NK-92 (cell line): ENCODE measurements around the gene MGAT5.

Experiments
- DNase-seq: peaks from one replicate; lab custom pipeline; 2025; ENCODE audit not compliant: unreplicated experiment; lab: John Stamatoyannopoulos, UW

Gene MGAT5

DNA sequence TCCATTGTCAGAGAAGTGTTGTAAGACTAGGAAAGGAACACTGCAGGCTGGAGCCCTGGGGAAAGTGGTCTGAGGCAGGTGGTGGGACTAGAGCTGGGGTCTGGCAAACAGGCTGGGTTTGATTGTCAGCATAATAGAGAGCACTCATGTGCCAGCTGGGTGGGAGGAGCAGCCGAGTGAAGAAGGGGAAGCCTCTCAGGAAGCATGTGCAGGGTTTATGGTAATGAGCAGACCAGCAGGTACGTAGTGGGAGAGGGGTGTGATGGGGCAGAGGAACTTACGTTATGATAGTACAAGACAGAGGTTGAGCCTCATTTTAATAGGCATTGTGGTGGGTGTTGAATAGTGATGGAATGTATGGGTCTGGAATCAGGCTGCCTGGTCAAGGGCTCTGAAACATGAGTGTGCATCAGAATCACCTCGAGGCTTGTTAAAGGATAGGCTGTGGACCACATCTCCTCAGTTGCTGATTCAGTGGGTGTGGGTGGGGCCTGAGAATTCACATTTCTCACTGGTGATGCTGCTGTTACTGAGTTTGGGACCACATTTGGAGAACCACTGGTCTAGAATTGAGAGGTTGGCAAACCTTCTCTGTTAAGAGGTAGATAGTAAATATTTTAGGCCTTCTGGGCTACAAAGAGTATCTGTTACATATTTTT, 1.7 kb upstream of the MGAT5 start:
- no peak for DNase-seq

DNA sequence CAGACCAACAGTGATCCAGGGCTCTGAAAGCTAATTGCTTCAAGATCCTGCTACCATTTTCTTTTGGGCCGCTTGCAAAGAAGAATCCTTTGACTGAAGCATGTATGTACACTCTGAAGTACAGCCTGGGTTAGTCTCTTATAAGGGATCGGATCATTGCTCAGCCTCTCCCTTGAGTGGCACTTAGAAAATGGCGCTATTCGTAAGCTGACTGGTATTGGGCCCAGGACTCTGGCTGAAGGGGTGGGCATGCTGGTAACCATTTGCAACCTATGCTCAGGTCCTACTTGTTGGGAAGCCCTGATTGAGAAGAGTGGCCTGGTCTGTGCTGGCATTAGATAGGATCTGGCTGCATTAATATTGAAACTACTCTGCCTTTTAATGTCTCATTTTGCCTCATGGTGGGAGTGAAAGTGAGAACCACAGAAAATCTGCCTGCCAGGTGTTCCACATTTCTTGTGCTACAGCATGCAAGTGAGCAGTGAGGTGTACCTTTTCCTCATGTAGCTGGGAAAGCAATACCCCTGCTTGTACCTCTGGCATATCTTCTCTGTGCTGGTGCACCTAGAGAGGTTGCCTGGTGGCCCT, 661 bp upstream of the MGAT5 start:
- DNase-seq: no peak

DNA sequence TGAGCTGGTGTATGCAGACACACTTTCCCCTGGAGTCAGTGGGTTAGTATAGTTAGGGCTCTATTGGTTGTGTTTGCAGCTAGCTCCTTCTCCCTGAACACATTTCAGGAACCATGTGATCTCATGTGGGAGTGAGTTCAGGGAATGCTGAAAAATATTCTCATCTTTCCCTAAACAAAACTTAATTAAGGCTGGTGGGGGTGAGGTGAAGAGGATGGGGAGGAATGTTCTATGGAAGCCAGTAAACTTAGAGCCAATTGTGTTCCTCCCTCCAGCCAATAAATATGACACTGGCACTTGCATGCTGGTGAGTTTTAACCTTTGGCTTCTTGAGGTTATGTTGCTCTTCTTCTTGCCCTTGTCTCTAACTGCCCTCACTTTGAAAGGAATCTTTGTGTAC, 952 bp downstream of the MGAT5 start:
- DNase-seq: no peak

DNA sequence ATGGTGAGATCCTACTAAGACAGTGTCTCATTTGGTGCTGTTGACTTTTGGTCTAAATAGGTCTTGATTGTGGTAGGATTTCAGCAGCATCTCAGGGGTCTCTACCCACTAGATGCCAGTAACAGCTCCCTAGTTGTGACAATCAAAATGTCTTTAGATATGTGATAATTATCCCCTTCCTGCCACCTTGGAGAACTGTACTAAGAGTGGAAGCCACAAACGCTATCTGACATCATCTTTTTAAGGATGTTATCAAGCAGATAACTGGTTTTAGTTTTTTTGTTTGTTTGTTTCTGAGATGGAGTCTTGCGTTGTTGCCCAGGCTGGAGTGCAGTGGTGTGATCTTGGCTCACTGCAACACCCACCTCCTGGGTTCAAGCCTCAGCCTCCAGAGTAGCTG, 3.1 kb downstream of the MGAT5 start:
- DNase-seq: no peak

DNA sequence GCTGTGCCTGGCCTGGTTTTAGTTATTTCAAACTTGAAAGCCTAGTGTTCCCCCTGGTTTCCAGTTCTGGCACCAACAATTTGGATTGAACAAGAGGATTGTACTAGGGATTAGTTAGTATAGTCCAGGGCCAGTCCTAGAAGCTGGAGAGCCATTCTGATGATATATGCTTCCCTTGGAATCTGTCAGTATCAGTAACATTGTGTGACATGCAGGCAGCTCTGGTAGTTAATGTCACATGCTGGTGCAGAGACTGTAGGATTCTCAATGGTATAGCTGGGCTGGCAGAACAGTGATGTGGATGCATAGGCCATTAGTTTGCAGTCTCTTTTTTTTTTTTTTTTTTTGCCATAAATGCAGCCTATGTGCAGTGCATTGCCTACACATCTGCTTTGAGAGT, 3.6 kb downstream of the MGAT5 start:
- DNase-seq: no peak

- no peak for DNase-seq
Observed at GRCh38 chr2:134257965-134258683, 4.3 kb downstream of the MGAT5 start.

DNA sequence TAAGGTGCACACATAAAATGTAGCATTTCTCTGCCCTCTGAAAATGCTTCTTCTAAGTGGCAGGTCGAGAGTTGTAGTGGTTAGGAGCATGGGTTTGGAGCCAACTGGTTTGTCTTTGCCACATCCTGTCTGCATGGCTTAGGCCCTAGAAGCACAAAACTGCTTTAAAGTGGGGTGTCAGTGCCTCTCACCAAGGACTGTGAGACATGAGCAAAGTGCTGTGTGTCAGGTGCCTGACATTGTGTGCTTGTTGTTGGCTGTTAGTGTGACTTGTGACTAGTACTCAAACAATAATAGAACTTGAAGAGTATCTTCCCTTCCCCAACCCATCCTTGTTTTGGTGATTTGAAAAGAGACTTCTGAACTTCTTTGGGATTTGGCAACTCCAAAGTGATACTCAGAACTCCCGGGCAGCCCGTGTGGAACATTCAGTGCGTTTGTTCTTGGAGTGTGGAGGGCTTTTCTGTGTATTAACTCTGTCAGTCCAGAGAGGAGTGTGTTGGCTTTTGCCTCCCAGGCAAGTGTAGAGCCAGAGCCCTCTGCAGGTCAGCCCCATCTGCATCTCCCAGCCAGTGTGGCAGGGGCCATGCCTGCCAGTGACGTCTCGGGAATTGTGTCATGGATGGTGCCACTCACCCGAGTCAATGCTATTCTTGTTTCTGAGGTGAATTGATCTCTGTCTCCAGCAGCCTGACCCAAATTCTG, 5.0 kb downstream of the MGAT5 start:
- no peak for DNase-seq

DNA sequence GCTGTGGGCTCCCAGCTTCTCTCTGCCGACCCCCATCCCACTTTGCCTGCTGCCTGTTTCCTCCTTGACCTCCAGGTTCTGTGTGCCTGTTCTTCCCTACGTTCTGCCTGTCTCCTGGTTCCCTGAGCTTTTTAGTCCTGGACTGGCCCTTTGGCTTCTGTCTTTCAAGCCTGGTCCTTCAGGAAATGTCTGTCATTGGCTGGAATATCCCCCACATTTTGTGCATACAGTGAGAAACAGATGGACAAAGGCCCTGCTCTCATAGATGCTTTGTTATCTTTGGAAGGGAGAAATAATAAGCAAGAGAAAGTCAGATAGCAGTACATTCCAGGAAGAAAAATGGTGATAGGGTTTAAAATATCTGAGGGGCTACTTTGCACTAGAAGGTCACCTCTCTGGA, 5.7 kb downstream of the MGAT5 start:
- no peak for DNase-seq

DNA sequence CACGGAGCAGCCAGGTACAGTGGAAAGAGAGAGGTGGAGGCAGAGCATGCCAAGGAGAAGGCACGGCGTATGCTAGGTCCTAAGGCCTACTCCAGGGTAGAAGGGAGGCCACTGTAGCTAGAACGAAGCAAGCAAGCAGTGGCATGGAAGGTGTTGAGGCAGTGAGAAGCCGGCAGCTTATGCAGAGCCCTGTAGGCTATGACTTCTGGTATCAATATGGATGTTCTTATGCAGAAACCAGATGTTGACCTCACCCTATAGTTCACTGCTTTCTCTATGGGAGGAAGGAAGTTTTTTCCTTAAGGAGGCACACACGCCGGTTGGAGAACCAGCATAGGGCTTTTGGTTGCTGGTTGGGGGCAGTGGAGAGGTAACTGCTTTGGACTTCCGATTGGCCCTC, 6.1 kb downstream of the MGAT5 start:
- DNase-seq: no peak

- no peak for DNase-seq
Observed at GRCh38 chr2:134260713-134261112, 6.8 kb downstream of the MGAT5 start.

DNA sequence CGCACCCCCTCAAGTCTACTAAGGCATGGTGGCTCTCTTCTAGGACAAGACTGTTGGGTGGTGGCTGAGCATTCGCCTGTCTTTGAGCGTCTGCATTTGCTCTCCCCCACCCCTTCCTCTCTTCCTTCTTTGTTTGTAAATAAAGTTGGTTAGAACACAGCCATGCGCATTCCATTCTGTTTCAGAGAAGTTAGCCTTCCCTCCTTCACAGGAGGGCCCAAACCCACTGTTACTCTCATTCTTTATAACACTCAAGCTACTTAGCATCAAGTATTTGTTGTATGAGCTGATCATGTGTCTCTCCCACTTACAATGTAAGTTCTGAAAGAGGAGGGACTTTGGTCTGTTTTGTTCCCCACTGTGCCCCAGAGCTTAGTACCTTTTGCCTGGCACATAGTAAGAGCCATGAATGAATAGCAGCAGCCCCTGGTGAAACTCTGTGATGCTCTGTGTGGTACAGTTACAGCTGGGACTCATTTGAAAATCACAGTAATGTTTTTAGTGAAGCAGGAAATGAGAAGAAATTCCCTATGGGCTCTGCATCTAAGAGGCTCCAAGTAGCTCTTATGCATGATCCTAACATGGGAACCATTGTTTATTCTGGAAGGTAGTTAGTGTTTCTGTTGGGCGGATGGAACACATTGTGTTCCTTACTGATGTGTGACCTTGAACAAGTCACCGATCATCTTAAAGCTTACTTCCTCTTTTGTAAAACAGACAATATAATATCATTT, 7.7 kb downstream of the MGAT5 start:
- no peak for DNase-seq

DNA sequence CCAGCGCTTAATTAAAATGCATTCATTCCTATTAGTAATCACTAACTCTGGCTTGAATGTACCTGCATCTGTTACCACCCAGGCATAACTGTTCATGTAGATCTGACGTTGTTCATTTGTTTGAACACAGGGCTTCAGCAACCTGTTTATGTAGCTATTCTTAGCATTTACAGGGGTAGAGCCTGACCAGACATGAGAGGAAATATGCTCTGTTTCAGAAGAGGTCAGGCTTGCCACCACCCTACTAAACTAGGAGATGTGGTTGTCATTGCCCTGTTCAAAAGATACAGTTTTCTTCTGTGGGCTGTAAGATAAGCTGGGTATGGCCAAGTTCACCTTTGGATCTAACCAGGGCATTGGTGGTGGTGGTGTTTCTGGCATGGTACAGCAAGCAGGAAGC, 8.8 kb downstream of the MGAT5 start:
- no peak for DNase-seq

DNA sequence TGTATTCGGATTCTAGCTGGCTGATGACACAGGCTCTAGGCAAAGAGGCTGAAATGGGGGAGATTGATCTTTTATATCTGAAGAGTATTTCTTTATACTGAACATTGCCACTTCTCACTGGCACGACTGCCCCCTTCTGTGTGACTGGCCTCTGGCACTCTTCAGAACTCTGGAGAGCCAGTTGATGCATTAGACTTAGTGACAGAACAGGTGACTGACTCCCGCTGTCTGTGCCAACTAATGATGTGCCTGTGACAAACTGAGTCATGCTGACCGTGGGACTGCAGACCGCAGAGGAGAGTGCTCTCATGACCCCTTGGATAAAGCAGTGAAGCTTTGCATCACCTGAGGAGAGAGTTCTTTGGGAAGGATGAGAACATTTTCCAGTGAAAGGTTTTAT, 14.4 kb downstream of the MGAT5 start:
- no peak for DNase-seq

DNA sequence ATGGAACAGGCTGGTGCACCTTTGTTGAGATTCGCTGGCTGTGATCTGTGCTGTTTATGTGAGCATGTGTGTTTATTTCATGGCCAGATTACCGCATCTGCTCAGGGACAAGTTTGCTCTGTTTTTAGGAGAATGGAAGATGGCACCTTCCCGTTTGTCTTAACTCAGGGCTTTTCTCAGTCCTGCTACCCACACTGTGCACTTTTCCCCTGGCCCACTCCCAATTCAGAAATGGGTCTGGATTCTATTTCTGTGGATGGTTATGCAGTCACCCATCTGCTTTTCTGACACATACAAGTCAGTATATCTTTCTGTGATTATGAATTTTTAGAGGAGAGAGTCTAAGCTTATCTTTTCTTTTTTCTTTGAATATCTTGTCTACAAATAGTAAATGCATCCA, 15.4 kb downstream of the MGAT5 start:
- DNase-seq: no peak

- no peak for DNase-seq
Observed at GRCh38 chr2:134269972-134270735, 16.3 kb downstream of the MGAT5 start.

DNA sequence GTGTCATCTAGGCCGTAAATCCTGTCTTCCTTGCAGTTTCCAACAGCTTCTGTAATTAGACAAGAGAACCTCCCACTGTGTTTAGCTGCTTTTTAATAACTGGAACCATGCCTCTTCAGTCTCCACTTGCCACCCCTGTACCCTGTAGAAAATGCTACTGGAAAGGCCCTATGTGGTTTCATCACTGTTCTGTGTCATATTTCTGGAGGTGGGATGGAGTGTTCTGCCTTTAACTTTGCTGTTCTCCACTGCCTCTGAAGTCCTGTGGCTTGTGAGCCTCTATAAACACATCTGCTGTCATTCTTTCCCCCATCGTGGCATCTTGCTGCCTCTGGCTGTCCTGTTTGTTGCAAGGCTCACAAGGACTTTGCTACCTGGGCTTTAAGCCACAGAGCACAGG, 17.9 kb downstream of the MGAT5 start:
- DNase-seq: no peak

GRCh38 chr2:134272806-134273205, 18.9 kb downstream of the MGAT5 start:
- no peak for DNase-seq

DNA sequence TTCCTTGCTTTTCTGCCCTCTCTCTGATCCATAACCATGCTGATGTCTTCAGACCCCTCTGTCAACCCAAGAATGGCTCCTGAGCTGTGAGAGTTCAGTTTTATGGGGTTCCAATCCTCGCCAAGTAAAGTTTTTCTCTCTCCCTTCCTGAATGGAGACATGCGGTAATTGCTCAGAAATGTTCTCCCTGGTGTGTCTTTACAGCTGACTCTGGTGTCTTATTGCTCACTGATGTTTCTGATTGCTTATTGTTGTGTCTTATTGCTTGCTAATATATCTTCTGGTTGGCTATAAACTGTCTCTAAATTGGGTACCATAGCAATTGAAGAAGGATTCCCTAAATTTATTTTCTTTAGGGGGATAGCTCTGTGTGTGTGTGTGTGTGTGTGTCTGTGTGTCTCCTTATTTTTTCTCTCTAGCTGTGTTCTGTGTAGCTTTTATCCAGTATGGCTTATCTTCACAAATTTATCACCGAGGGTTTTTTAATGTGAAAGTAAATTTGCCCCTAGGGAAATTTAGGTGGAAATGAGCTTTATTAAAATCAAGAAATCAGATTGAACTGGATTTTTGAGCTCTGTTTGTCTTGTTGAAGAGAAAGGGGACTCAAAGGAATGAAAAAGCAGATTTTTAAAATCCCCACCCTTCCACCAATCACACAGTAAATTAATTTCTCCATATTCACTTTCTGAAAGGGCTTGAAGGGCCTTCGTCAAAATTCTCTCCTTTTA, 19.5 kb downstream of the MGAT5 start:
- DNase-seq: no peak

- DNase-seq: no peak
Observed at GRCh38 chr2:134274121-134274520, 20.2 kb downstream of the MGAT5 start.
